Measurements from ENCODE around the gene C1orf122.

Gene C1orf122

DNA sequence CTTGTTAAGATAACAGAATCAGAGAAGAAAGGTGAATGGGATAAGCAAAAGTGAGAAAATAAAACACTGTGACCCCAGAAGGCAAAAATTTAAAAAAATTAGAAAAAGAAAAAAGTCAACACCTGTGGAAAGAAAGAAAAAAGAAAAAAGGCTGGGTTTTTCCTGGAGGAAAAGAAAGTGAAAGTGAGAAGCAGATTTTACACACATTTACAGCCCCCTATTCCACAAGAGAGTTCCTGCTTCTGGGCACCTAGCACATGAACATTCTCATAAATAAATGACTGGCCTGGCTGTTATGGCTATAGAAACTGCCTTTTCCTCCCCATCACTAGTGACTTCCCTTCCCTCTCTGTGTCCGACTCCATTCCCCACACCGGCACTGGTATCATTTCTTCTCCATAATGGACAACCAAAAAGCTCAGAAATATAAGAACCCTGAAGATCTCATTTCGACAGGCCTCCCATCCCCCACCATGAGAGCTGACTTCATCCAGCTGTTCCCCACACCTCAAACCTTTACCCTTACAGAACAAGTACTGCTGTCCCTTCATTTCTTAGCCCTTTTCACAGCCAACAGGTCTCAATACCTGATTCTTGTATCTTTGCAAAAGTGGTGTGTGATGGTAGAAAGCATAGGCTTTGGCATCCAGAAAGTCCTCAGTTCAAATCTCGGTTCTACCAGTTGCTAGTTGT is 39.2 kb downstream of the C1orf122 start:
- DNase-seq: no peak

DNA sequence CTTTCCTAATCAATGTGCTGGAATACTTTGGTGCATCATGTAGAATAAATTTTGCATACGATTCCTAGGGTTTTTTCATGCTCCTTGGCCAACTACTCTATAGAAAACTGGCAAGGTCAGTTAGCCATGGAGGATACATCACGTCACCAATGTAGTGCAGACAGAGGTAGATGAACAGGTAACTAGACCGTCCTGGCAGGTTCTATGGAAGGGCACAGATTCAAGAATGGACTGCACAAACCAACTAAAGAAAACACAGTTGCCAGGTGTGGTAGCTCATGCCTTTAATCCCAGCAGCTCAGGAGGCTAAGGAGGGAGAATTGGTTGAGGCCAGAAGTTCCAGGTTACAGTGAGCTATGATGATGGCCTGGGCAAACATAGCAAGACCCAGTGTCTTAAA is 41.9 kb downstream of the C1orf122 start:
- no peak for DNase-seq

DNA sequence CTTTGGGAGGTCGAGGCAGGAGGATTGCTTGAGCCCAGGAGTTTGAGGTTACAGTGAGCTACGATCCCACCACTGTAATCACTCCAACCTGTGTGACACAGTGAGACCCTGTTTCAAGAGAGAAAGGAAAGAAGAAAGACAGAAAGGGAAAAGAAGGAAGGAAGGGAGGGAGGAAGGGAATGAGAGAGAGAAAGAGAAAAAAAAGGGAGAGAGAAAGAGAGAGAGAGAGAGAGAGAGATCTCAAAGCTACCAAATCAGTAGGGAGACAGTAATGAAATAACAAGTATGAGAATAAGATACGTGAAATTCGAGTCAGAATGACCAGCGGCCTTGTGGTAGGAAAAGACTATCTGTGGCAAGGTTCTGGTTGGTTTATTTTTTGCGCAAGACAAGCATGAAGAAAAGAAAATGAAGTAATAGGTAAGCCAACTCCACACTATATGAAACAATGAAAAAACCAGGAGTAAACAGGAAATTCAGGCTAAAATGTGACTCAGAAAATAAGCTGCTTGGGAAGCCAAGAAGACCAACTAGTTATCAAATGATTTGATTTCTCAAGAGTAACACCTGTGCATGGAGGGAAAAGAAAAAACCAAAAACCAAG is 42.9 kb downstream of the C1orf122 start:
- DNase-seq: no peak

DNA sequence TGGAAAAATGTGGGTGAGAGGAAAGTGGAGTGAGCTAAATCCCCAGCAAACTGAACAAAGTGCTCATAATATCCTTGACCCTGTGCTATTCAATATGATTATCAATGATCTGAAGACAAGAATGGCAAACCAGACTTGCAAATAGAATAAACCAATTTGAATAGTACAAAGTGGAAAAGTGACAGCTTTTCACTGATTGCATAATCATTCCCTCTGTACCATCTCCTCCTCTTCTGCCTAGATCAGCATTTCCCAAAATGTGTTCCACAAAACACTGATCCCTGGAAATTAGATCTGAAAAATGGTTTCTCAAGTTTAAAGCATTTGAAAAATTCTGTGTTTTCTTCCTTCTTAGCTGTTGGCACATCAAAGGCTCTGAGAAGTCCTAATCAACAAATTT is 43.7 kb downstream of the C1orf122 start:
- no peak for DNase-seq

DNA sequence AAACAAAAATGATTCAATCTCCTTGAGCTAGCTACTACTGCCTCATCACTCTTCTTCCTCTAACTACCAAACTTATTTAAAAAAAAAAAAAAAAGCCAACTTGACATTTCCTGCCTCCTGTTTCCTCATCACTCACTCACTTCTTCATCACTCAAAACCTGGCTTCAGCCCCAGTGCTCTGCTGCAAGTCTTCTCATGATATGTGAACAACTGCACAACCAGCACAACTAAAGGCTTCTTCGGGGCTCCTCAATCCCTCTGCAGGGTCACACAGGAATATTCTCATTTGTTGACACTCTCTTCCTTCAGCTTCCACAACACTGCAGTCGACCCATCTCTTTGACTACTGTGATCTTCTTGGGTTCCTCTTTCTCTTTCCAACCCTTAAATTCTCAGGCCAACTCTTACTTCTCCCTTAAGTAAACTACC is 44.2 kb downstream of the C1orf122 start:
- no peak for DNase-seq

DNA sequence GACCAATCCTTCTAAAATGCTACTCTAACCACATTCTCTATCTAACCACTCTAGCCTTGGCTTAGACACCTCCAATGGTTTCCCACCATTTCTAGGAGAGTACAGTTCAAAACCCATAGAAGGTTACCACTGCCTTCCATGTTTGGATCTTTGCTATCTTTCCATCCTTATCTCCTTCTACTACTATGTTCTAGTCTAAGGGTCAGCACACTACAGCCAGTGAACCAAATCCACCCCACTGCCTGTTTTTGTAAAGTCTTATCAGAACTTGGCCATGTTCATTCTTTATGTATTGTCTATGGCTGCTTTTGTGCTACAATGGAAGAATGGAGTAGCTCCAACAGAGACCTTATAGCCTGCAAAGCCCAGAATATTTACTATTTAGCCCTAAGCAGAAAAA is 45.6 kb downstream of the C1orf122 start:
- DNase-seq: no peak

DNA sequence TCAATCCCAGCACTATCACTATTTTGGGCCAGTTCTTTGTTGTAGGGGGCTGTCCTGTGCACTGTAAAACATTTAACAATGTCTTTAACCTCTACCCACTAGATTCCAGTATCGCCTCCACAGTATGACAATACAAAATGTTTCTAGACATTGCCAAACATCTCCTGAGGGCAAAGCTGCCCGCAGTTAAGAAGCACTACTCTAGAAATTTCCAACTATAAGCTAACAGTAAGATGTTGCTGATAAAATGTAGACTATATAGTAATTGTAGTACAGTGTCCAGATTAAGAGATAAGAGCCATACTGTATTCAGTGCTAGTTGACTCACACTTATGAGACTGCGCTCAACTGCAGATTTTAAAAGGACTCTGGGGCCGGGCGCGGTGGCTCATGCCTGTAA is 46.8 kb downstream of the C1orf122 start:
- DNase-seq: no peak
